Endometrial microvascular endothelial cells (primary cell): ENCODE results near the gene SIX3. TPM values are rescaled to one million over a fixed set of nuclear protein-coding genes. Genes with fewer than 3 reads are reported as not detected.

Experiments
- in situ Hi-C: cut with HindIII; loops from 2 replicates; pipeline ENCODE4 v1.10.0; 2017; ENCODE audit warnings: low sequenced_read_pairs, low pct_unique_long_range_greater_than_20kb; ENCODE audit errors: inconsistent ontology term
- total RNA-seq: library from RNA; depleted of rRNA; stranded (reverse); fragments of >200 nt; gene quantifications from one replicate; pipeline ENCODE4 v1.2.3, GENCODE V29; 2015; ENCODE audit errors: inconsistent ontology term

Gene SIX3
- total RNA-seq: not detected

- in situ Hi-C loops: no loop called here
Observed at GRCh38 chr2:44941551-44942234, at the start of gene SIX3. Gene SIX3, plus strand, starts transcription at chr2:44941702. Its CDS starts 403 bp downstream, at chr2:44942105.

GRCh38 chr2:44894058-44894457 lies 47.4 kb upstream of the SIX3 start:
- in situ Hi-C loops: no loop called here

- in situ Hi-C loops: no loop called here
Observed at GRCh38 chr2:44895061-44895460, 46.4 kb upstream of the SIX3 start.

GRCh38 chr2:44897406-44897805 lies 44.1 kb upstream of the SIX3 start:
- in situ Hi-C loops: no loop called here

GRCh38 chr2:44902217-44903137 lies 39.0 kb upstream of the SIX3 start:
- in situ Hi-C loops: no loop called here

- in situ Hi-C loops: no loop called here
Observed at GRCh38 chr2:44904578-44904977, 36.9 kb upstream of the SIX3 start.

GRCh38 chr2:44906972-44907371 lies 34.5 kb upstream of the SIX3 start:
- in situ Hi-C loops: no loop called here

GRCh38 chr2:44909831-44910230 lies 31.7 kb upstream of the SIX3 start:
- in situ Hi-C loops: no loop called here

- in situ Hi-C loops: no loop called here
Observed at GRCh38 chr2:44912660-44913059, 28.8 kb upstream of the SIX3 start.

- in situ Hi-C loops: no loop called here
Observed at GRCh38 chr2:44916291-44916690, 25.2 kb upstream of the SIX3 start.

GRCh38 chr2:44918095-44918775 lies 23.3 kb upstream of the SIX3 start:
- in situ Hi-C loops: no loop called here

GRCh38 chr2:44920751-44921150 lies 20.8 kb upstream of the SIX3 start:
- in situ Hi-C loops: no loop called here

- in situ Hi-C loops: no loop called here
Observed at GRCh38 chr2:44922776-44923175, 18.7 kb upstream of the SIX3 start.

GRCh38 chr2:44925561-44926136 lies 15.9 kb upstream of the SIX3 start:
- in situ Hi-C loops: no loop called here

- in situ Hi-C loops: no loop called here
Observed at GRCh38 chr2:44926957-44927356, 14.5 kb upstream of the SIX3 start.

- in situ Hi-C loops: no loop called here
Observed at GRCh38 chr2:44927985-44928482, 13.5 kb upstream of the SIX3 start.

GRCh38 chr2:44928483-44929158 lies 12.9 kb upstream of the SIX3 start:
- in situ Hi-C loops: no loop called here

GRCh38 chr2:44929159-44929734 lies 12.3 kb upstream of the SIX3 start:
- in situ Hi-C loops: no loop called here
